Heart right ventricle (tissue), 16 donors: ENCODE results near the gene NR5A2. TPM values are rescaled to one million over a fixed set of nuclear protein-coding genes. Genes with fewer than 3 reads are reported as not detected.

ENCODE experiments used
- ATAC-seq, 8 donors: fragments of 200-7000 bp; cut with Tn5 transposase; one replicate each; pipeline ENCODE4 v1.9.1; 2020; ENCODE audit warnings: mild to moderate bottlenecking in 8 of 8, moderate library complexity in 8 of 8, moderate number of reproducible peaks in 1 of 8
- DNase-seq, 2 donors: peaks; one replicate each; pipeline ENCODE4 v3.0.0-alpha.2; 2020
- H3K27ac ChIP-seq, 10 donors: fragments of 200-600 bp; sonication (generic) in 2 of 10; one replicate each; pipeline versions ENCODE4 v1.5.0 to v1.8.0; 2020 to 2022; ENCODE audit warnings: mild to moderate bottlenecking in 3 of 10
- H3K27me3 ChIP-seq, 7 donors: fragments of 200-600 bp; one replicate each; pipeline ENCODE4 v1.8.0; 2021 to 2022; ENCODE audit warnings: mild to moderate bottlenecking in 2 of 7
- H3K36me3 ChIP-seq, 9 donors: fragments of 200-600 bp; sonication (generic) in 1 of 9; one replicate each; pipeline versions ENCODE4 v1.5.0 to v1.8.0; 2020 to 2022; ENCODE audit warnings: mild to moderate bottlenecking in 2 of 9
- H3K4me1 ChIP-seq, 9 donors: fragments of 200-600 bp; sonication (generic) in 1 of 9; one replicate each; pipeline versions ENCODE4 v1.5.0 to v1.8.0; 2020 to 2022; ENCODE audit warnings: mild to moderate bottlenecking in 4 of 9
- H3K4me3 ChIP-seq, 10 donors: fragments of 200-600 bp; sonication (generic) in 2 of 10; one replicate each; pipeline versions ENCODE4 v1.5.0 to v1.8.0; 2020 to 2022; ENCODE audit warnings: mild to moderate bottlenecking in 7 of 10, moderate library complexity in 2 of 10
- H3K9me3 ChIP-seq, 11 donors: fragments of 200-600 bp in 10 of 11; sonication (generic) in 2 of 11; one replicate each; pipeline versions ENCODE4 v1.5.0 to v1.8.0; 2013 to 2022; ENCODE audit warnings: mild to moderate bottlenecking in 2 of 11, control low read depth in 1 of 11, moderate library complexity in 1 of 11
- WGBS, 2 donors: extraction: QIAGEN DNeasy Blood & Tissue Kit; methylation state at CpG; one replicate each; pipeline ENCODE4 v1.1.7; 2013; ENCODE audit warnings: inconsistent platforms in 1 of 2; 5-methylcytosine and 5-hydroxymethylcytosine counted together
- intact Hi-C, 10 donors: fragments of 100-400 bp; cut with DNase I; formaldehyde crosslinking; loops; one replicate each; pipeline versions ENCODE4 v1.11.1 to v1.14.2; 2022
- polyA plus RNA-seq, 2 donors: library from polyadenylated mRNA; stranded (reverse); fragments of 200-250 nt; gene quantifications; one replicate each; pipeline ENCODE4 v1.2.3, GENCODE V29; 2013
- total RNA-seq, 10 donors: library from RNA; stranded (reverse); fragmentation: NEBNext Ultra II Directional in 3 of 10; extraction: Animal tissue kit (Norgen Biotek cat#: 25700) in 3 of 10; gene quantifications; one replicate each; pipeline versions ENCODE4 v1.2.1 to v1.2.4, GENCODE V29; 2021 to 2023
- TF ChIP-seq, protein P1 (sequence below), 9 donors: fragments of 200-600 bp; sonication (generic) in 2 of 9; IDR thresholded peaks; one replicate each; pipeline versions ENCODE4 v1.5.0 to v1.8.0; 2021 to 2022; ENCODE audit warnings: antibody characterized with exemption in 9 of 9, mild to moderate bottlenecking in 5 of 9, moderate library complexity in 1 of 9
- donor health status: Arrhythmogenic right ventricular cardiomyopathy.
- donor health status: ischemic (EF 13 %, LVEDD 7.1; RV severe dilation, severe dysfunction).
- donor health status: healthy with polysubstance abuse.
- donor health status: DM: no; HTN: yes; CAD: no.
- donor health status: DM: no; HTN: no; CAD: no.
- donor health status: ischemic (EF 25% LVEDD 6.9; RV normal size, moderate dysfunction).
- donor health status: ischemic (EF 25% LVEDD 5.7; RV mildly dilated, moderate dysfunction).
- donor health status: healthy.
- donor health status: DM: yes; HTN: yes; CAD: no.
- donor health status: Ischemic cardiomyopathy.
- donor health status: ischemic (EF 35%, LVEDD 5.7; RV mildly dilated, moderate dysfunction).
- donor health status: nonischemic (EF 11% LVEDD 7.7; RV severe dilation, severe dysfunction).
- donor health status: DM: yes; HTN: yes; CAD: no.
- donor health status: PGD.
- donor health status: ischemic (EF 29% LVEDD 5.4; RV normal size, mild dysfunction).
- donor health status: nonischemic (EF 23%, LVEDD 6.1; RV moderate dilation, normal function).

Gene NR5A2
- total and polyA plus RNA-seq, 12 donors = 0.52 to 1.9 (median 1.3) TPM

- ATAC-seq = no peak
- TF ChIP-seq, protein P1, sequence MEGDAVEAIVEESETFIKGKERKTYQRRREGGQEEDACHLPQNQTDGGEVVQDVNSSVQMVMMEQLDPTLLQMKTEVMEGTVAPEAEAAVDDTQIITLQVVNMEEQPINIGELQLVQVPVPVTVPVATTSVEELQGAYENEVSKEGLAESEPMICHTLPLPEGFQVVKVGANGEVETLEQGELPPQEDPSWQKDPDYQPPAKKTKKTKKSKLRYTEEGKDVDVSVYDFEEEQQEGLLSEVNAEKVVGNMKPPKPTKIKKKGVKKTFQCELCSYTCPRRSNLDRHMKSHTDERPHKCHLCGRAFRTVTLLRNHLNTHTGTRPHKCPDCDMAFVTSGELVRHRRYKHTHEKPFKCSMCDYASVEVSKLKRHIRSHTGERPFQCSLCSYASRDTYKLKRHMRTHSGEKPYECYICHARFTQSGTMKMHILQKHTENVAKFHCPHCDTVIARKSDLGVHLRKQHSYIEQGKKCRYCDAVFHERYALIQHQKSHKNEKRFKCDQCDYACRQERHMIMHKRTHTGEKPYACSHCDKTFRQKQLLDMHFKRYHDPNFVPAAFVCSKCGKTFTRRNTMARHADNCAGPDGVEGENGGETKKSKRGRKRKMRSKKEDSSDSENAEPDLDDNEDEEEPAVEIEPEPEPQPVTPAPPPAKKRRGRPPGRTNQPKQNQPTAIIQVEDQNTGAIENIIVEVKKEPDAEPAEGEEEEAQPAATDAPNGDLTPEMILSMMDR (IDR thresholded peaks at IDR 0.05) = no peak
- peaks cover 0 to 14% (median 6%) of the 10 kb centered on the region in 9 donors for H3K4me1 ChIP-seq
- no peaks in the 10 kb centered on the region for H3K9me3 ChIP-seq
- 88 to 92% methylated on average over 6 of the region's 6 CpGs for WGBS, 2 donors
- intact Hi-C loops = no loop called here
- H3K4me3 ChIP-seq = no peak overlapping the region
- no peak for DNase-seq
- H3K36me3 ChIP-seq = no peaks in the 10 kb centered on the region
- H3K27me3 ChIP-seq = peaks cover 0 to 4% (median 0%) of the 10 kb centered on the region in 7 donors
- no peak overlapping the region for H3K27ac ChIP-seq
These were observed 44.9 kb upstream of the NR5A2 start for GRCh38 chr1:199982606-199983005.

DNA sequence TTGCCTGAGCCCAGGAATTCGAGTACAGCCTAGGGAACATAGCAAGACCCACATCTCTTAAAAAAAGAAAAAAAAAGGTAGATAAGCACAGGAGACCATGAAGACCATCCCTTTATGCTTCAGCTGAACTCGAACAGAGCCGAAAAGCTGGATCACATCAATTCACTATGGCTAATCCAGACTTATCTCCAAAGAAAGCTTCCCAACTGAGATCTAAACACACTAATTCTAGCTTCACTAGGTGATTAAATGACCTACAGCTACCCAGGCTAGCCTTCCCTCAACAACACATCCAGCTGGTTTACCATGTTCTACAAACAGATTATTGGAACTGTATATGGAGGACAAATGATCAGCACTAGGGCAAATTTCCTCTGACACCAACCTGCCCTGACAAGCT, 44.0 kb upstream of the NR5A2 start:
- WGBS, 2 donors = 66 to 79% methylated on average over 3 of the region's 3 CpGs
- Histone ChIP-seq H3K4me3 (no peak overlapping the region), H3K36me3 (no peaks in the 10 kb centered on the region), H3K27me3 (no peaks in the 10 kb centered on the region), H3K27ac (no peak overlapping the region), H3K9me3 (no peaks in the 10 kb centered on the region), H3K4me1 (peaks cover 0 to 7% (median under 1%) of the 10 kb centered on the region in 9 donors)
- intact Hi-C loops = no loop called here
- TF ChIP-seq, protein P1 (IDR thresholded peaks at IDR 0.05) = no peak
- ATAC-seq (no peak), DNase-seq (no peak)

DNA sequence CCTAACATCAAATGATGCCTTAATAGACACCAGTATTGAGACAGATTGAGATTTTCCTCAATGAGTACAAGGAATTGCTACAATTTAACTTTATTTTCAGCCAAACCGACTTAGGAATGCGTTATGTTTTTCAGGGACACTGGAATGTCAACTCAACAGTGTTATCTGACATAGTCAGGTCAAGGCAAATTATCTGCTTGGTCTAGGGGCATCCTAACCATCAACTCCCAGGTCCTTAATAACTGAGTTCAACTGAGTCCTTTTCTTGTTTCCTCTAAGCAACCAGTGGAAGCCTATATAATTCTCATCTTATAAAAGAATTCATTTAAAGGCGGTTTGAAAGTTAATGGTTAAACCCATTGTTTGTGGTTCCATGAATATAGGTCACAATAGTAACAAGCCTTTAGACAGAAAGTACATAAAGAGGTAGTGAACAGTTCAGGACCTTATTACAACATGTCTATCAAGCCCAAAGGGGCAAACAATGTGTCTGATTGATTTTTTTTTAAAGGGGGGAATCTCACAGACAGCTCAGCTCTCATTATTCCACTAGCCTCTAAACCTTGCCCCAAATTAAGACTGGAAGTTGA, 32.3 kb upstream of the NR5A2 start:
- no peak for DNase-seq
- Histone ChIP-seq H3K36me3 (no peaks in the 10 kb centered on the region), H3K4me3 (no peak overlapping the region), H3K4me1 (no peaks in the 10 kb centered on the region), H3K9me3 (no peaks in the 10 kb centered on the region), H3K27ac (no peak overlapping the region), H3K27me3 (peaks cover 0 to 7% (median 0%) of the 10 kb centered on the region in 7 donors)
- intact Hi-C loops = no loop called here
- 57 to 68% methylated on average over 3 of the region's 3 CpGs for WGBS, 2 donors
- no peak for ATAC-seq
- TF ChIP-seq, protein P1 (IDR thresholded peaks at IDR 0.05) = no peak

DNA sequence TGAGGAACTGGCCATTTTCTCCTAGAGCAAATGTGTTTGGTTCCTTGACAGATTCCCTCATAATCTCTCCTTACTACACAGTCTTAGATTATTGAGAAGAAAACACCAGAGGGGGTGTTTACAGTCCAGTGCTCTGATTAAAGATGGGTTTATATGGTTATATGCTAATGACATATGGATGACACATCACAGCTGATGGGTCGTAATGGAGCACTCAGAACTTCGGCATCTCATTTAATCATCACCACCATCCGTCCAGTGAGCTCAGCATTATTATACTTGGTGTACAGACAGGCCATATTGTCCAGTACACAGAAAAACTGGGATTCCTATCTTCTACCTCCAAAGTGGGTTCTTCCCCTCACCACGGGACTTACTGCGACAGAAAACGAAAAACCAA, 22.3 kb upstream of the NR5A2 start:
- no peak overlapping the region for H3K27ac ChIP-seq
- ATAC-seq (no peak), DNase-seq (no peak)
- no peaks in the 10 kb centered on the region for H3K9me3 ChIP-seq
- WGBS, 2 donors = 92 to 95% methylated on average over 6 of the region's 6 CpGs
- TF ChIP-seq, protein P1 (IDR thresholded peaks at IDR 0.05) = no peak
- intact Hi-C loops = no loop called here
- H3K27me3 ChIP-seq = no peaks in the 10 kb centered on the region
- no peak overlapping the region for H3K4me3 ChIP-seq
- H3K4me1 ChIP-seq = no peaks in the 10 kb centered on the region
- H3K36me3 ChIP-seq = no peaks in the 10 kb centered on the region
